GM23338 (cell line): Measurements from ENCODE around the gene WFDC10B. TPM values are rescaled to one million over a fixed set of nuclear protein-coding genes. Genes with fewer than 3 reads are reported as not detected.

Experiments used
- ATAC-seq: fragments of 200-7000 bp; cut with Tn5 transposase; 3 replicates; pipeline ENCODE4 v1.9.1; 2020
- DNase-seq: peaks from one replicate; pipeline ENCODE4 v3.0.0-alpha.2; 2015; ENCODE audit warnings: low spot score
- H2AFZ ChIP-seq: fragments of 200-600 bp; sonication (generic); 2 replicates; pipeline ENCODE4 v1.8.0; 2016; ENCODE audit warnings: antibody characterized with exemption, mild to moderate bottlenecking, moderate library complexity
- H3F3A ChIP-seq: fragments of 200-600 bp; sonication (generic); replicated peaks from 2 replicates; pipeline ENCODE4 v1.8.0; 2017; ENCODE audit warnings: antibody characterized with exemption, mixed run types, low read depth
- H3K27ac ChIP-seq: fragments of 200-600 bp; sonication (generic); 2 replicates; pipeline ENCODE4 v1.6.1; 2016; ENCODE audit warnings: low read depth
- H3K27me3 ChIP-seq: fragments of 200-600 bp; sonication (generic); 2 replicates; pipeline ENCODE4 v1.8.0; 2016; ENCODE audit warnings: mild to moderate bottlenecking, mixed run types, moderate library complexity; ENCODE audit not compliant: insufficient read depth
- H3K36me3 ChIP-seq: fragments of 200-600 bp; sonication (generic); 2 replicates; pipeline ENCODE4 v1.8.0; 2016; ENCODE audit warnings: mild to moderate bottlenecking; ENCODE audit not compliant: insufficient read depth
- H3K4me1 ChIP-seq: fragments of 200-600 bp; sonication (generic); 2 replicates; pipeline ENCODE4 v1.8.0; 2016; ENCODE audit warnings: mild to moderate bottlenecking, moderate library complexity; ENCODE audit not compliant: insufficient read depth
- H3K4me2 ChIP-seq: fragments of 200-600 bp; sonication (generic); 2 replicates; pipeline ENCODE4 v1.7.1; 2017; ENCODE audit warnings: mixed run types
- H3K4me3 ChIP-seq: fragments of 200-600 bp; sonication (generic); 2 replicates; pipeline ENCODE4 v1.6.1; 2016; ENCODE audit warnings: mixed run types
- H3K79me2 ChIP-seq: fragments of 200-600 bp; sonication (generic); replicated peaks from 2 replicates; pipeline ENCODE4 v1.8.0; 2017; ENCODE audit warnings: mild to moderate bottlenecking; ENCODE audit not compliant: insufficient read depth
- H3K9me2 ChIP-seq: fragments of 200-600 bp; sonication (generic); 2 replicates; pipeline ENCODE4 v1.8.0; 2017; ENCODE audit not compliant: insufficient read depth
- H4K20me1 ChIP-seq: fragments of 200-600 bp; sonication (generic); replicated peaks from 2 replicates; pipeline ENCODE4 v1.8.0; 2017; ENCODE audit warnings: mild to moderate bottlenecking; ENCODE audit not compliant: insufficient read depth
- H3K27ac Mint-ChIP-seq: 2 replicates; pipeline ENCODE4 v1.8.0; 2020; ENCODE audit warnings: inconsistent platforms, mild to moderate bottlenecking, moderate library complexity, mixed read lengths
- H3K27me3 Mint-ChIP-seq: 3 replicates; pipeline ENCODE4 v1.8.0; 2022; ENCODE audit warnings: low read depth, mild to moderate bottlenecking, moderate library complexity, mixed read lengths, inconsistent platforms; ENCODE audit not compliant: insufficient read depth, poor library complexity
- H3K36me3 Mint-ChIP-seq: 3 replicates; pipeline ENCODE4 v1.8.0; 2021; ENCODE audit warnings: low read depth, mild to moderate bottlenecking, inconsistent platforms, moderate library complexity, mixed read lengths
- H3K4me1 Mint-ChIP-seq: 3 replicates; pipeline ENCODE4 v1.8.0; 2020; ENCODE audit warnings: mild to moderate bottlenecking, inconsistent platforms, mixed read lengths
- H3K4me3 Mint-ChIP-seq: 3 replicates; pipeline ENCODE4 v1.8.0; 2021; ENCODE audit warnings: moderate library complexity, mild to moderate bottlenecking, inconsistent platforms, mixed read lengths
- H3K9me3 Mint-ChIP-seq: 3 replicates; pipeline ENCODE4 v1.8.0; 2020; ENCODE audit warnings: moderate library complexity, mild to moderate bottlenecking, inconsistent platforms, mixed read lengths
- ETS1 ChIP-seq: IDR thresholded peaks from 2 replicates; pipeline ENCODE4 v1.6.1; 2016; ENCODE audit warnings: antibody characterized with exemption
- EZH2 ChIP-seq: fragments of 200-600 bp; sonication (generic); IDR thresholded peaks from one replicate; pipeline ENCODE4 v1.8.0; 2017; ENCODE audit warnings: antibody characterized with exemption, mild to moderate bottlenecking, low read depth; ENCODE audit not compliant: unreplicated experiment
- EZH2phosphoT487 ChIP-seq: fragments of 200-600 bp; sonication (generic); IDR thresholded peaks from one replicate; pipeline ENCODE4 v1.8.1; 2018; ENCODE audit warnings: antibody characterized with exemption; ENCODE audit not compliant: unreplicated experiment
- JUNB ChIP-seq: IDR thresholded peaks from one replicate; pipeline ENCODE4 v1.6.1; 2016; ENCODE audit warnings: antibody characterized with exemption; ENCODE audit not compliant: unreplicated experiment
- NANOG ChIP-seq: IDR thresholded peaks from 2 replicates; pipeline ENCODE4 v1.6.1; 2016; ENCODE audit warnings: antibody characterized with exemption, borderline replicate concordance
- POLR2AphosphoS5 ChIP-seq: IDR thresholded peaks from 2 replicates; pipeline ENCODE4 v1.6.1; 2016; ENCODE audit warnings: antibody characterized with exemption, low read depth
- REST ChIP-seq: IDR thresholded peaks from one replicate; pipeline ENCODE4 v1.6.1; 2018; ENCODE audit warnings: antibody characterized with exemption; ENCODE audit not compliant: unreplicated experiment
- ZNF114 ChIP-seq: fragments of 250-450 bp; sonication (Bioruptor Pico); IDR thresholded peaks from 2 replicates; pipeline ENCODE4 v1.5.0; 2020; ENCODE audit warnings: mild to moderate bottlenecking, moderate library complexity
- ZNF331 ChIP-seq: fragments of 250-450 bp; sonication (Bioruptor Pico); IDR thresholded peaks from 2 replicates; pipeline ENCODE4 v1.5.0; 2020; ENCODE audit warnings: low read depth, mild to moderate bottlenecking, moderate library complexity
- ZNF462 ChIP-seq: fragments of 250-450 bp; sonication (Bioruptor Pico); IDR thresholded peaks from 2 replicates; pipeline ENCODE4 v1.5.0; 2020; ENCODE audit warnings: mild to moderate bottlenecking, moderate library complexity
- polyA plus RNA-seq: library from polyadenylated mRNA; unstranded; fragments of >200 nt; fragmentation: Nextera tagmentation; extraction: Ambion mirVana; gene quantifications from 2 replicates; pipeline ENCODE4 v1.2.1, GENCODE V29; 2016
- total RNA-seq: library from RNA; depleted of rRNA; stranded (reverse); fragments of >200 nt; shearing (Covaris generic); gene quantifications from 2 replicates; pipeline ENCODE4 v1.2.3, GENCODE V29; 2014
- TF ChIP-seq, protein P1 (sequence below), 2 experiments: fragments of 200-600 bp in 1 of 2; sonication (generic) in 1 of 2; conservative IDR thresholded peaks; 2 replicates each; pipeline versions ENCODE4 v1.5.1 to v1.6.1; 2016 to 2017; ENCODE audit warnings: antibody characterized with exemption in 2 of 2, low read depth in 2 of 2, mild to moderate bottlenecking in 2 of 2, moderate library complexity in 1 of 2

Gene WFDC10B
- total and polyA plus RNA-seq, 2 experiments from 2014 or later, result 1.0 TPM; not detected in 1

DNA sequence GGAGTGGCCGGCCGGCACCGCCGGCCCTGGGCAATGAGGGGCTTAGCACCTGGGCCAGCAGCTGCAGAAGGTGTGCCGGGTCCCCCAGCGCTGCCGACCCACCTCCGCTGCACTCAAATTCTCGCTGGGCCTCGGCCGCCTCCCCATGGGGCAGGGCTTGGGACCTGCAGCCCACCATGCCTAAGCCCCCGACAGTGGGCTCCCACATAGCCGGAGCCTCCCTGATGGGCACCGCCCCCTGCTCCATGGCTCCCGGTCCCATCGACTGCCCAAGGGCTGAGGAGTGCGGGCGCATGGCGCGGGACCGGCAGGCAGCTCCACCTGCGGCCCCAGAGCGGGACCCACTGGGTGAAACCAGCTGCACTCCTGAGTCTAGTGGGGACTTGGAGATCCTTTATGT is 31.2 kb upstream of the WFDC10B start (continued):
- TF ChIP-seq ZNF331 (CRISPR knock-in tag) (no peak), ETS1 (no peak), NANOG (no peak), REST (no peak), JUNB (no peak)
- TF ChIP-seq, protein P1, sequence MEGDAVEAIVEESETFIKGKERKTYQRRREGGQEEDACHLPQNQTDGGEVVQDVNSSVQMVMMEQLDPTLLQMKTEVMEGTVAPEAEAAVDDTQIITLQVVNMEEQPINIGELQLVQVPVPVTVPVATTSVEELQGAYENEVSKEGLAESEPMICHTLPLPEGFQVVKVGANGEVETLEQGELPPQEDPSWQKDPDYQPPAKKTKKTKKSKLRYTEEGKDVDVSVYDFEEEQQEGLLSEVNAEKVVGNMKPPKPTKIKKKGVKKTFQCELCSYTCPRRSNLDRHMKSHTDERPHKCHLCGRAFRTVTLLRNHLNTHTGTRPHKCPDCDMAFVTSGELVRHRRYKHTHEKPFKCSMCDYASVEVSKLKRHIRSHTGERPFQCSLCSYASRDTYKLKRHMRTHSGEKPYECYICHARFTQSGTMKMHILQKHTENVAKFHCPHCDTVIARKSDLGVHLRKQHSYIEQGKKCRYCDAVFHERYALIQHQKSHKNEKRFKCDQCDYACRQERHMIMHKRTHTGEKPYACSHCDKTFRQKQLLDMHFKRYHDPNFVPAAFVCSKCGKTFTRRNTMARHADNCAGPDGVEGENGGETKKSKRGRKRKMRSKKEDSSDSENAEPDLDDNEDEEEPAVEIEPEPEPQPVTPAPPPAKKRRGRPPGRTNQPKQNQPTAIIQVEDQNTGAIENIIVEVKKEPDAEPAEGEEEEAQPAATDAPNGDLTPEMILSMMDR (conservative IDR thresholded peaks at IDR 0.05; ENCODE audit: low read depth in 2 of 2), result no peak

GRCh38 chr20:45735552-45735951 is 30.7 kb upstream of the WFDC10B start:
- H2AFZ ChIP-seq, result no peak overlapping the region
- no peaks in the 10 kb centered on the region for H3K4me1 ChIP-seq
- H3K9me2 ChIP-seq, result no peaks in the 10 kb centered on the region; the same call in 1 of the 2 replicates
- H3K27me3 Mint-ChIP-seq, result no peaks in the 10 kb centered on the region
- H3K4me1 Mint-ChIP-seq, result no peaks in the 10 kb centered on the region
- H3K79me2 ChIP-seq, result no peaks in the 10 kb centered on the region
- H3K9me3 Mint-ChIP-seq, result peaks cover 61% of the 10 kb centered on the region
- H4K20me1 ChIP-seq, result no peaks in the 10 kb centered on the region
- H3K36me3 ChIP-seq, result peaks cover 21% of the 10 kb centered on the region
- H3K36me3 Mint-ChIP-seq, result peaks cover 51% of the 10 kb centered on the region
- H3K4me3 ChIP-seq, result no peak overlapping the region
- H3K27ac ChIP-seq, result no peak overlapping the region
- H3K4me3 Mint-ChIP-seq, result no peak overlapping the region
- no peak overlapping the region for H3K27ac Mint-ChIP-seq
- H3K4me2 ChIP-seq, result no peak overlapping the region
- no peak for DNase-seq
- H3F3A ChIP-seq, result no peaks in the 10 kb centered on the region
- H3K27me3 ChIP-seq, result no peaks in the 10 kb centered on the region
- ATAC-seq, result no peak
- TF ChIP-seq NANOG, result no peak
- TF ChIP-seq ETS1, result no peak
- TF ChIP-seq EZH2, result no peak
- TF ChIP-seq ZNF331 (CRISPR knock-in tag), result no peak
- TF ChIP-seq ZNF114 (CRISPR knock-in tag), result no peak
- TF ChIP-seq POLR2AphosphoS5, result no peak
- TF ChIP-seq JUNB, result no peak
- TF ChIP-seq ZNF462, result no peak
- TF ChIP-seq EZH2phosphoT487, result no peak
